ENCODE measurements around the gene DYRK3. TPM values are rescaled to one million over a fixed set of nuclear protein-coding genes. Genes with fewer than 3 reads are reported as not detected.
"Not testable (repeated sequence)": the region's sequence is repeated elsewhere in the genome, so short reads cannot be mapped to it uniquely, and the experiment has no call there.

The DYRK3 gene
- total RNA-seq, 4 donors from 2014 or later: 2.5 to 9.1 (median 4.0) TPM

DNA sequence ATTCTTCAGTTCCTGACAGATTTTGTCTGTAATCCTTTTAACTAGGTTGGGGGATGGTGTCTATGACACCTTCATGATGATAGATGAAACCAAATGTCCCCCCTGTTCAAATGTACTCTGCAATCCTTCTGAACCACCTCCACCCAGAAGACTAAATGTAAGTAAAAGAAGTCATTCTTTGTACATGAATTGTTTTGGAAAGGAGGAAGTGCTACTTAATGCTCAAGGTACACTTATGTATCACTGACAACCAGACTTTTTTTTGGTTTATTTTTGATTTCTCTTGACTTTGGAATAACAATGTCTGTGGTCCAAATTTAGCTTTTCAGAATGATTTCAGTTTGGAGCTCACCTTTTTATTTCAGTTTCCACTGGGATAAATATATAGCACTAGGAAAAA lies 2.3 kb downstream of the DYRK3 start:
- Histone ChIP-seq H3K9me3 (no peaks in the 10 kb centered on the region), H3K36me3 (no peaks in the 10 kb centered on the region), H3K27me3 (no peaks in the 10 kb centered on the region), H3K4me1 (peaks cover 4 to 44% (median 20%) of the 10 kb centered on the region in 3 donors), H3K27ac (no peak overlapping the region), H3K4me3 (no peak overlapping the region)
- TF ChIP-seq, protein P1, sequence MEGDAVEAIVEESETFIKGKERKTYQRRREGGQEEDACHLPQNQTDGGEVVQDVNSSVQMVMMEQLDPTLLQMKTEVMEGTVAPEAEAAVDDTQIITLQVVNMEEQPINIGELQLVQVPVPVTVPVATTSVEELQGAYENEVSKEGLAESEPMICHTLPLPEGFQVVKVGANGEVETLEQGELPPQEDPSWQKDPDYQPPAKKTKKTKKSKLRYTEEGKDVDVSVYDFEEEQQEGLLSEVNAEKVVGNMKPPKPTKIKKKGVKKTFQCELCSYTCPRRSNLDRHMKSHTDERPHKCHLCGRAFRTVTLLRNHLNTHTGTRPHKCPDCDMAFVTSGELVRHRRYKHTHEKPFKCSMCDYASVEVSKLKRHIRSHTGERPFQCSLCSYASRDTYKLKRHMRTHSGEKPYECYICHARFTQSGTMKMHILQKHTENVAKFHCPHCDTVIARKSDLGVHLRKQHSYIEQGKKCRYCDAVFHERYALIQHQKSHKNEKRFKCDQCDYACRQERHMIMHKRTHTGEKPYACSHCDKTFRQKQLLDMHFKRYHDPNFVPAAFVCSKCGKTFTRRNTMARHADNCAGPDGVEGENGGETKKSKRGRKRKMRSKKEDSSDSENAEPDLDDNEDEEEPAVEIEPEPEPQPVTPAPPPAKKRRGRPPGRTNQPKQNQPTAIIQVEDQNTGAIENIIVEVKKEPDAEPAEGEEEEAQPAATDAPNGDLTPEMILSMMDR (IDR thresholded peaks at IDR 0.05): no peak
- no peak for TF ChIP-seq POLR2A (IDR thresholded peaks at IDR 0.05)
- DNase-seq: no peak
- intact Hi-C loops (cut with DNase I): no loop called here

DNA sequence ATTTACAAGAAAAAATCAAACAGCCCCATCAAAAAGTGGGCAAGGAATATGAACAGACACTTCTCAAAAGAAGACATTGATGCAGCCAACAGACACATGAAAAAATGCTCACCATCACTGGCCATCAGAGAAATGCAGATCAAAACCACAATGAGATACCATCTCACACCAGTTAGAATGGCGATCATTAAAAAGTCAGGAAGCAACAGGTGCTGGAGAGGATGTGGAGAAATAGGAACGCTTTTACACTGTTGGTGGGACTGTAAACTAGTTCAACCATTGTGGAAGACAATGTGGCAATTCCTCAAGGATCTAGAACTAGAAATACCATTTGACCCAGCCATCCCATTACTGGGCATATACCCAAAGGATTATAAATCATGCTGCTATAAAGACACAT lies 6.7 kb downstream of the DYRK3 start:
- WGBS, 2 donors: 80 to 92% methylated on average over 2 of the region's 2 CpGs
- H3K36me3 ChIP-seq; H3K9me3 ChIP-seq; H3K27me3 ChIP-seq; H3K27ac ChIP-seq; DNase-seq; H3K4me1 ChIP-seq; intact Hi-C loops (cut with DNase I); H3K4me3 ChIP-seq: not testable (repeated sequence)

DNA sequence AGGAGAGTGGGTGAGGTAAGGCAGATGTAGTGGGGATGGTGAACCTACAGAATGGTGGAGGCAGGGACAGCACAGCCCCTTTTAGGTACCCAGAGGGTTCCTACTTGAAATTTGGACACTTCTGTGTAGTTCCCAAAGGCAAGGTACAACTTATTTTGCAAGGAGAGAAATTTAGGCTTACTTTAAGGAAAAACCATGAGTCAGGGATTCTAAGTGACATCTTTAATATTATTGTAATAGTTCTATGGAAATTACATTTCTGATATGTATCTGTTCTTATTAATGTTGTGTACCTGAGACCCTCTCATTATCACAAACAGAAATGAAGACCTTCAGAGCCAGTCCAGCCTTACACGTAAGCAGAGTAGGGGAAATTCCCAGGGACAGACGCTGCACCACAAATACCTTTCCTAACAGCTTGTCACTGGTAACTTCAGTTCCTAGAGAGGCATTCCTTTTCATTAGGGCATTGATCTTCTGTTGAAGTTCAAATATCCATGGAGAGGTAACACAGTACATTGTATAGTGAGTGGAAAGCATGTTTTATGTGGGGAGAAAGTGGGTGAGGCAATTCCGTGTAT lies 7.9 kb downstream of the DYRK3 start:
- TF ChIP-seq, protein P1 (IDR thresholded peaks at IDR 0.05): no peak
- TF ChIP-seq POLR2A (IDR thresholded peaks at IDR 0.05): no peak
- H3K4me3 ChIP-seq: no peak overlapping the region
- H3K36me3 ChIP-seq: peaks cover 0 to 20% (median 6%) of the 10 kb centered on the region in 3 donors
- no peak for DNase-seq
- H3K27ac ChIP-seq: no peak overlapping the region
- no peaks in the 10 kb centered on the region for H3K9me3 ChIP-seq
- 73 to 83% methylated on average over 3 of the region's 3 CpGs for WGBS, 2 donors
- no peaks in the 10 kb centered on the region for H3K4me1 ChIP-seq
- intact Hi-C loops (cut with DNase I): no loop called here
- no peaks in the 10 kb centered on the region for H3K27me3 ChIP-seq

DNA sequence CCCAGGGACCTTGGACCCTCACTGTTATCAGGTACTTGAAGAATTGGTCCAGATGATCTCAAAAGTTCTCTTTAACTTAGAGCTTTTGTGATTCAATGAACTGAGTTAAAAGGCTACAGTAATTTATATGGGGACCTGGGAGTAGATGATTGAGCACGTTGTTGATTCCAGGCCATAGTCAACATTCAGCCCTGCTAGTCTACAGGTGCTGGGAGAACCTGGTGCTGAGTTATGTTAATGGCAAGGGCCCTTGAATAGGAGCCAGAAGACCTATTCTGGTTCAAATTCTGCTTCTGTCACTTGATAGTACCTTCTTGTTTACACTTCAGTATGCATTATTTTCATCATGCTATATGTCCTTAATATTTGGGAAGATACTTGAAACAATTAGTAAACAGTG lies 11.2 kb downstream of the DYRK3 start:
- H3K27ac ChIP-seq: no peak overlapping the region
- DNase-seq: no peak
- H3K27me3 ChIP-seq: no peaks in the 10 kb centered on the region
- H3K4me3 ChIP-seq: no peak overlapping the region
- H3K4me1 ChIP-seq: no peaks in the 10 kb centered on the region
- no peaks in the 10 kb centered on the region for H3K9me3 ChIP-seq
- 85 to 100% methylated on average over 1 of the region's 1 CpG for WGBS, 2 donors
- TF ChIP-seq, protein P1 (IDR thresholded peaks at IDR 0.05): no peak
- TF ChIP-seq POLR2A (IDR thresholded peaks at IDR 0.05): no peak
- H3K36me3 ChIP-seq: peaks cover 0 to 29% (median 9%) of the 10 kb centered on the region in 3 donors
- intact Hi-C loops (cut with DNase I): no loop called here

DNA sequence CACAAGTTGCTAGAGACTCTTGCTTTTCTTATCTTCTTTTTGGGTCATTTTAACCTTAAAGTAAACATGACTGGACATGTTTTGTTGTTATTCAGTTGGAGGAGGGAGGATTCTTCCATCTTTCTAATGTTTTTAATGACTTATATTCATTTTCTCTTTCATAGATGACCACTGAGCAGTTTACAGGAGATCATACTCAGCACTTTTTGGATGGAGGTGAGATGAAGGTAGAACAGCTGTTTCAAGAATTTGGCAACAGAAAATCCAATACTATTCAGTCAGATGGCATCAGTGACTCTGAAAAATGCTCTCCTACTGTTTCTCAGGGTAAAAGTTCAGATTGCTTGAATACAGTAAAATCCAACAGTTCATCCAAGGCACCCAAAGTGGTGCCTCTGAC lies 11.9 kb downstream of the DYRK3 start:
- no peaks in the 10 kb centered on the region for H3K27me3 ChIP-seq
- H3K4me3 ChIP-seq: no peak overlapping the region
- peaks cover 0 to 3% (median 0%) of the 10 kb centered on the region in 3 donors for H3K4me1 ChIP-seq
- peaks cover 0 to 29% (median 9%) of the 10 kb centered on the region in 3 donors for H3K36me3 ChIP-seq
- no peaks in the 10 kb centered on the region for H3K9me3 ChIP-seq
- no peak for TF ChIP-seq POLR2A (IDR thresholded peaks at IDR 0.05)
- TF ChIP-seq, protein P1 (IDR thresholded peaks at IDR 0.05): no peak
- DNase-seq: no peak
- H3K27ac ChIP-seq: no peak overlapping the region
- intact Hi-C loops (cut with DNase I): no loop called here
